Fibroblast of peridontal ligament (primary cell): ENCODE results near the gene CACNB2.
"Not testable (repeated sequence)": the region's sequence is repeated elsewhere in the genome, so short reads cannot be mapped to it uniquely, and the experiment has no call there.

Experiments
- DNase-seq: peaks from one replicate; pipeline ENCODE4 v3.0.0-alpha.2; 2010; ENCODE audit errors: extremely low read depth

Gene CACNB2

DNA sequence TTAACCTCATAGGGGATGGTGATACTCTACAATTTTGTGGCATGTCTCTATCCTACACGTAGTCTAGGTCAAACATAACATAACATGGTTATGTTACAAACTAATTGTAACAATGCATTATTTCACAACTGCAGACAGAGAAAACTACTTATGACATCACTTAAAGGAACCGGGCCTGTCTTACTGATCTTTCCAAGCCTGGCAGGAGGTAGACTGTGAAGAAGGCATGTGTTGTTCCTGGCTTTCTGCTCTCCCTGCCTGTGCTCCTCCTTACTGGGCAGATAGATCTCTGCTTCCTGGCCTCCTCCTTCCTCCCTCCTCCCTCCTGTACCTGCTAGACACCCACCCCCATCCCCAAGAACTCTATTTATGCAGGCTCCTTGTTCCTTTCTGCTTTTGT, 5.4 kb downstream of the CACNB2 start:
- DNase-seq = peak; percentile 76

- no peak for DNase-seq
Observed at GRCh38 chr10:18149196-18149800, 9.1 kb downstream of the CACNB2 start.

DNA sequence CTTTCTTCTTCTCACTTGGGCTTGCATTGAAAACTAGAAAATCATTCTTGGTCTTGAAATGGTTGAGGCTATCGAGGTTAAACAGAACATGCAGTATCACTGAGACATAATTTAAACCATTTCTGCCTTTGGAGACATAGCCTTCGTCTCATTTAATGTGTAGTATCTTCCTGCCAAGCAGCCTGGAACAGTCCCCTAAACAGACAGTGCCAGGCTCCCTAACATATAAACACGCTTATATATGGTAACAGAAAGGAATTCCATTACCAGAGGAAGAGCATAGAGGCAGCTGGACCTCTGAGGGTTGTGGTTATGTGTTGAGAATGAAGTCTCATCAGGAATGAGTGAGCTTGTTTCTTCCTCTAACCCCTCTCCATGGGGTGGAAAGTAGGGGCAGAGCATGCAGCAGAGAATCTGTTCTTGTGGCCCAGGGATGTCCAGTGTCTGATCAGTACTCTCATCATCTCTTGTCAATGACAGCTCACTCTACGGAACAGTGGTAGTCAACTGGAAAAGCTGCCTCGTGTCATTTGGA, 11.2 kb downstream of the CACNB2 start:
- DNase-seq = peak; percentile 23

- DNase-seq = not testable (repeated sequence)
Observed at GRCh38 chr10:18153381-18153780, 13.2 kb downstream of the CACNB2 start.

DNA sequence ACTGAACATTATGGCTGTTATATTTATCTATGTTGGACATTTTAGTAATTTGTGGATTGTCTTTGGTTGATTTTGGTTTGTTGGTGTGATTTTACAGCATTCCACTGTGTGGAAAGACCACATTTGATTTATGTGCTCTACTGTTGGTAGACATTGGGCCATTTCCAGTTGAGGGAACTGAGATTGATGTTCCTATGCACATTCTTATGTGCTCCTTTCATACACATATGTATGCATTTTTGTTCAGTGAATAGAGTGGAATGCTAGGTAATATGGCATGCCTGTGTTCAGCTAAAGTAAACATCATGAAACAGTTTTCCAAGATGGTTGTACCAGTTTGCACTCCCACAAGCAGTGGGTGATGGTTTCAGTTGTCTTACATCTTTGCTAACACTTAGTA, 15.1 kb downstream of the CACNB2 start:
- DNase-seq = no peak

DNA sequence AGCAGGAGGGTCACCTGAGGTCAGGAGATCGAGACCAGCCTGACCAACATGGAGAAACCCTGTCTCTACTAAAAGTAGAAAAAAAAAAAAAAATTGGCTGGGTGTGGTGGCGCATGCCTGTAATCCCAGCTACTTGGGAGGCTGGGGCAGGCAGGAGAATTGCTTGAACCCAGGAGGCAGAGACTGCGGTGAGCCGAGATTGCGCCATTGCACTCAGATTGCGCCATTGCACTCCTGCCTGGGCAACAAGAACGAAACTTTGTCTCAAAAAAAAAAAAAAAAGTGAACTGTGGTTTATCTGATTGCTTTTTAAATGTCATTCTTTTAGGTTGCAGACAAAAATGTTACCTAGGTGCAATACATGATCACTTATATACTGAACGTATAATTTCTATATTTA, 16.6 kb downstream of the CACNB2 start:
- DNase-seq = not testable (repeated sequence)

DNA sequence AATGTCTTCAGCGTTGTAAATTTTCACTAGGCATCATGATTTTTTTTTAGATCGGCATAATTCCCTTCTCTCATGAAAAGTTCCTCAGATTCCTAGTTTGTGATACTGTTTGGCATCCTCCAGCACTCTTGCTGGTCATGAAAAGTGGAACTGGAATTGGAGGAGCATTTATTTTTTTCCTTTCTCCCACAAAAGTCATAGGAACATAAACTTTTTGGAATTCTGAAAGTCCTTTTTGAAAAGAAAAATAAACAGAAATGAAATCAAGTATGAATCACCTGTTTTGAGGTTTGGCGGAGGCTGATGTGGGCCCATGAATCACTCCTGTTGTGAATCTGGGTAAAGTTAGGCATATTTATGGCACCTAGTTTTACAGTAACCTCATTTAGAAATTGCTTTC, 17.7 kb downstream of the CACNB2 start:
- DNase-seq = peak; percentile 94

DNA sequence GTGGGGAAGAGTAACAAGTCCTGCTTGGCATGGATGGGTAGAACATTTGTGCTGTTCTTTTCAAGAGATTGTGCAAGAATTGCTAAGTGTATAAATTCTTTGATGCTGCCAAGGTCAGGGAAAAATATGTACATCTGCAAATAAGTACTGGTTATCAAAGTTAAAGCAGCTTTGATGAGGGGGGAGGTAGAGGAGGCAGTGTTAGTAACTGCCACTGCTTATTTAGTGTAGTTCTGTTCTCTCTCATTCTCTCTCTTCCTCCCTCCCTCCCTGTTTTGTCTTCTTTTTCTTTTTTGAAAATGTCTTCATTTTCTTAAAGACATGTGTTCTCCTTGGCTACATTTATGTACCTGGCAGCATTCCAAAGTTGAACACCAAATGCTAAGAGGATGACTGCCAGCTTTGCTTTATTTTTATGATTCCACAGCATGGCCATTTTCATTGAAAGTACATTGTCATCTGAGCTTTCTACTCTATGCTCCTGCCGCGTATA, 18.6 kb downstream of the CACNB2 start:
- DNase-seq = peak; percentile 77

GRCh38 chr10:18159557-18159956, 19.3 kb downstream of the CACNB2 start:
- no peak for DNase-seq

- no peak for DNase-seq
Observed at GRCh38 chr10:18162021-18162627, 21.9 kb downstream of the CACNB2 start.

- DNase-seq = peak; percentile 73
Observed at GRCh38 chr10:18164093-18164492, 23.9 kb downstream of the CACNB2 start.

DNA sequence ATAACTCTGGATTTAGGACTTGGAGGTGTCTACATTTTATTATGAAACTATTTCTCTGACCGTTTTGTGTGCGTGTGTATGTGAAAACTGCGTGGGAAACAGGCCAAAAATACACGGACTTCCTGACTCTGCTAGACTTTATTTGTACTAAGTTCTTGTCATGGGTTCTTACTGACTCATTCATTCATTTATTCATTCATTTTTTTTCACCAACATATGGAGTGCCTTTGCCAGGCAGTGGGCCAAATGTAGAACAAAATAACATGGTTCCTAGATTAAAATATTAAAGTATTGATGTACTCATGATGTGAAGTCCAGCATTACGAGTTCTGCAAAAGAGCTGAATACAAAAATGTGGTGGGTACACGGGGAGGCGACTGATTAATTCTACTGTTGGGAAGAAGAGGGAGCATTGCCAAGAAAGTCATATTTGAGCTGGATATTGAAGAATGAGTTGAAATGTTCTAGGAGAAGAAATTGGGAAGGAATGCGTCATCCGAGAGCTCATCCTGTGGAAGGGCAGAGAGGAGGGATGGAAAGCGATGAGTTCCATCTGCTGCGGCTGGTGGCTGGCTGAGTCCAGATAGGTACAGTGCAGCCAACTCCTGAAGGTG, 24.6 kb downstream of the CACNB2 start:
- DNase-seq = peak; percentile 94

DNA sequence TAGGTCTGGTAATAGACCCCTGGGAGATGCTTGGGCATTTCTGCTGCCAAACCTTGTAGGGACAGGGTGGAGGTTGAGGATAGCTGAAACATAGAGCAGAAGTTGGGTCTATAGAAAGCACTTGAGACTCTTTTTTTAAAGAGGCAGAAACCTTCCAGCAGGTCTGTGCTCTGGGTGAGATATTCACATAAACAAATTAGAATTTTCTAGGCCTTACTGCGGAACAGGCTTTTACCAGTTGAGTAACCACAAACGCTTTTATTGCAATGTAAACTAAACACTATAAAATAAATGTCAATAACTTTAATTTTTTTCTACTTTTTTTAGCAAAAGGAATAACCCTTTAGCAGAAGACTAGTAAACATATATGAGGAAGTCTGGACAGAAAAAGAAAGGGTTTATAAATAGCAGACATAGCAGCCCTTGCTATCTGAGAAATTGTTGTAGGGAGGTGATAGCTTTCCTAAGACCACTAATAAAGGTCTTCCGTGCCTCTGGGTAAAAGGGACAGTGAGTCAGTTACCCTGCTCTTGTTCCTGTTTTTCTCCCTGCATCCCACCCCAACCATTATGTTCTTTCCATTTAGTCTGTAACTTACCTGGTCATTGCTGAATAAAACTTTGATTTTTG, 38.7 kb downstream of the CACNB2 start:
- no peak for DNase-seq

DNA sequence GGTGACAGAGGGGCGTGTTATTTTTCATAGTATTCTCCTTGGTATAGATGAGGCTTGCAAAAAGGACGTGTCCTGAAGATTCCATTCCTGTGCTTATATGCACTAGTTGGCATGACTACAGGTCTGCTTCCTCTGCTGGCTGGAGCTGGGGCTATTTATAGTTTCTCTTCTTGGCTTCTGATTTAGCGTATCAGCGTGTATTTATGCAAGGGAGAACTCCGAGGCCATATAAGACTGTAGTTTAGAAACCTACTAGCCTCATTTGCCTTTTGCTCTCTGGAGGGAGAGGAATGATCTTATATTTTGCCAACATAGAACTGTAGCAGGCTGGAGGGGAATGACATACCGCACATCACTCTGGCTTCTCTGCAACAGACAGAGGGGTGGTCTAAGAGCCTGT, 39.7 kb downstream of the CACNB2 start:
- peak; percentile 93 for DNase-seq

DNA sequence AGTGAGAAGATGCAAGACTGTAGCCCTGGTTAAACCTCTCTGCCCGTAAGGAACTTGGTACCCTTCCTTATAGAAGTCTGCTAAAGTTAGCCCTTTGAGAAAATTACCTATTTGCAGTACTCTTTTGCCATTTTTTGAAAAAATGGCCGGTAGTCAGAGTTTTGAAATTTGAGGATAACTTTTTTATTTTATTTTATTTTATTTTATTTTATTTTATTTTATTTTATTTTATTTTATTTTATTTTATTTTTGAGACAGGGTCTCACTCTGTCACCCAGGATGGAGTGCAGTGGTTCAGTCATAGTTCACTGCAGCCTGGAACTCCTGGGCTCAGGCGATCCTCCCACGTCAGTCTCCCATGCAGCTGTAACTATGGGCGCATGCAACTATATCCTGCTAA, 41.2 kb downstream of the CACNB2 start:
- DNase-seq = not testable (repeated sequence)

DNA sequence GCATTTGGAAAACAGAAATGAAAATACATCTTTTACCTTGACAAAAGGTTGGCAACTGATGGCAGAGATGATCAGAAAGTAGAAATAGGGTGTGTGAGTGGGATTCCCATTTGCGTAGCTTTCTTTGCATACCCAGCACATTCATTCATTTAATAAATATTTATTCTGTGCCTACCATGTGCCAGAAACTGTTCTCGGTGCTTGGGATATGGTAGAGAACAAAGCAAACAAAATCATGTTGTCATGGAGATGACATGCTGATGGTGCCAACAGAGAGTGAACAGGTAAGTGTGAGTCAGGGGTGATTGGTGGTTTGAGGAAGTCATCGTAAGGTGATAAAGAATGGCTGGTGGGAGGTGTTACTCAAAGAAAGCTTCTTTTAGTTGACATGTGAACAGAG, 45.4 kb downstream of the CACNB2 start:
- DNase-seq = no peak

GRCh38 chr10:18190840-18191239, 50.6 kb downstream of the CACNB2 start:
- no peak for DNase-seq

DNA sequence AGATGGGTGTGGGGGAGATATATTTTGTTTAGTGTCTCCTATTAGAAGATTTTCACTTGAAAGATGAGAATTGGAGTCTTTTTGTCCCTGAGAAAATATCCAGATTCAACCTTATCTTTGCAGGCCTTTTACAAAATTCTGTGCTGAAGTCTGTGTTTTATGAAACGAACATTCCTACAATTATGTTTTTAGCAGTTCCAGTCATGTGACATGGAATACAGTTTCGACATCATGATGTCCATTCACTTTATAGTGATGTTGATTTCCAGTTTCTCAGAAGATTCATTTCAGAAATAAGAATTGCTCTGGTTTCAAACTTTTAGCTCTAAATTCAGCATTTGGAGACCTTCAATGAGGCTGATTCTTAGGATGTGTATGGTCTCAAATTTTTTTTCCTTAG, 54.4 kb downstream of the CACNB2 start:
- DNase-seq = no peak

GRCh38 chr10:18195060-18195799, 55.0 kb downstream of the CACNB2 start:
- peak; percentile 82 for DNase-seq

DNA sequence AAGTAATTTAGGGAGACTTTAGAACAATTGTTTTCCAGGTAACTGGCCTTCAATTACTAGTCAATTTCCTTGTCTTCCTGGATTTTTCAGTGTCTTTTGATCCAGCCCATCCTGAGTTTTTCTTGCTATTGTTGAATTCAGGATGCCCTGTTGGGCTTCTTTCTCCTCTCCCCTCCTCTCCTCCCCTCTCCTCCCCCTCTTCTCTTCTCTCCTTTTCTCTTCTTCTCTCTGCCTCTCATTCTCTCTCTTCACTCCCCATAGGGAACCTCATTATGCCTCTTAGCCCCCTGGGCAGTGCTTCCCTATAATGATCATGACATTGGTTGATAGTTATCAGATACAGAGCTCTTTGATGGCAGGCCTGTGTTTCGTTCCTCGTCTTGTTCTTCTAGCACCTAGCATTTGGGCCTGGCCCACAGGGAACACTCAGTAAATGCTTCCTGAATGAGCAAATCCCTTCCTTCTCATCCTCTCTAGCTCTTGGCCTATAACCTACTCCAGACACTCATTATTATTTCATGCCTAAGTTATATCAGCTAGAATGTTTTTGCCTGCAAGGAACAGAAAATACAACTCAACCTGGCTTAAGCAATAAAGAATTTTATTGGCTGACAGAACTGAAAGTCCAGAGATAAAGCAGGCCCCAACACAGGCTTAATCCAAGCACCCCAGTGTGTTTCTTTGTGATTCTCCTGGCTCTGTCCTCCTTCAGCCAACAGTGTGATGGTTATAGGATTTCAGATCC, 56.8 kb downstream of the CACNB2 start:
- DNase-seq = no peak

DNA sequence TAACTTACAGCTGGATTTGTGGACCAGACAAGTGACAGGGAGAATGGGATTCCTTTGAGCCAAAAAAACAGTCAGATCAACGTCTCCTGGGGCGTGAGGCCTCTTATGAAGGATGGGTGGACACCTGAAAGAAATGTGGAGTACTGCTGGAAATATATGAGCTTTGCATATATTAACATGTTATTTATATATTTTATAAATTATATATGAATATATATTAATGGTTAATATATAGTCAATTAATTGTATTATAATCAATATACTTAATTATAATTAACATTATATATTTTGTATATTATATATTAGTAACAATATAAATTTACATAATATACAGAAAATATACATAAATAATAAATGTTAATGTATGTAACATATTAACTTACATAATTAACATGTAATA, 57.5 kb downstream of the CACNB2 start:
- DNase-seq = no peak
